GM12878 (cell line): ENCODE measurements around the gene GALNT18. TPM values are rescaled to one million over a fixed set of nuclear protein-coding genes. Genes with fewer than 3 reads are reported as not detected.

Experiments used
- ATAC-seq: fragments of 200-7000 bp; cut with Tn5 transposase; 3 replicates; pipeline ENCODE4 v1.9.1; 2020; ENCODE audit warnings: mild to moderate bottlenecking, moderate library complexity
- BruUV-seq: library from RNA; stranded (reverse); fragments of 400-500 nt; replicated peaks from 2 replicates; lab custom pipeline; 2021; lab: Mats Ljungman, UMichigan
- CTCF ChIA-PET: fragments of 300-600 bp; sonication (Branson Sonifier 250); formaldehyde crosslinking; extraction: SDS; loops from one replicate; lab custom pipeline; 2021; ENCODE audit warnings: inconsistent platforms; lab: Yijun Ruan, JAX
- POLR2A ChIA-PET: fragments of 350-600 bp; formaldehyde crosslinking; extraction: SDS; loops from one replicate; lab custom pipeline; 2021; ENCODE audit warnings: inconsistent platforms; lab: Charles Lee
- RAD21 ChIA-PET: fragments of 300-600 bp; sonication (Branson Sonifier 250); formaldehyde crosslinking; loops from one replicate; lab custom pipeline; 2023; ENCODE audit warnings: antibody characterized with exemption; ENCODE audit not compliant: unreplicated experiment; lab: Charles Lee
- SMC1A ChIA-PET: fragments of 300-600 bp; sonication (Branson Sonifier 250); formaldehyde crosslinking; loops from one replicate; lab custom pipeline; 2023; ENCODE audit not compliant: unreplicated experiment, uncharacterized antibody; lab: Charles Lee
- DNase-seq: peaks from one replicate; pipeline ENCODE4 v3.0.0-alpha.2; 2011; ENCODE audit warnings: low read depth, low spot score
- FAIRE-seq: peaks from 3 replicates; lab custom pipeline; 2011; peaks lifted over from hg19 to GRCh38; lab: Jason Lieb, UNC
- H2AFZ ChIP-seq: 2 replicates; pipeline ENCODE4 v1.6.0; 2011; ENCODE audit warnings: low read depth, low read length, control low read depth; ENCODE audit not compliant: control insufficient read depth
- H3K27ac ChIP-seq: 2 replicates; pipeline ENCODE4 v1.5.1; 2011; ENCODE audit warnings: control low read depth; ENCODE audit not compliant: control insufficient read depth, insufficient read depth
- H3K27me3 ChIP-seq, 2 experiments: replicated peaks in 1 of 2; 2 replicates each; pipeline versions ENCODE4 v1.6.0 to v1.6.1; 2011; ENCODE audit warnings: low read length in 1 of 2; ENCODE audit not compliant: control insufficient read depth in 2 of 2, insufficient read depth in 2 of 2
- H3K36me3 ChIP-seq, 2 experiments: 2 replicates each; pipeline ENCODE4 v1.5.1; 2011; ENCODE audit warnings: low read length in 1 of 2; ENCODE audit not compliant: control insufficient read depth in 2 of 2, insufficient read depth in 2 of 2
- H3K4me1 ChIP-seq: 2 replicates; pipeline ENCODE4 v1.6.1; 2011; ENCODE audit warnings: mild to moderate bottlenecking, low read length, moderate library complexity, mixed read lengths; ENCODE audit not compliant: control insufficient read depth, insufficient read depth
- H3K4me2 ChIP-seq: 2 replicates; pipeline ENCODE4 v1.6.0; 2011; ENCODE audit warnings: control low read depth; ENCODE audit not compliant: control insufficient read depth, insufficient read depth
- H3K4me3 ChIP-seq: fragments of 200-600 bp; sonication (generic); 2 replicates; pipeline ENCODE4 v1.5.1; 2016
- H3K79me2 ChIP-seq: 2 replicates; pipeline ENCODE4 v1.6.0; 2011; ENCODE audit warnings: low read length; ENCODE audit not compliant: control insufficient read depth, insufficient read depth
- H3K9ac ChIP-seq: 2 replicates; pipeline ENCODE4 v1.8.0; 2011; ENCODE audit warnings: low read length, control low read depth, mixed read lengths; ENCODE audit not compliant: control insufficient read depth, insufficient read depth
- H3K9me3 ChIP-seq: replicated peaks from 3 replicates; pipeline ENCODE4 v1.5.1; 2011; ENCODE audit warnings: mild to moderate bottlenecking, low read length; ENCODE audit not compliant: control insufficient read depth, insufficient read depth
- H4K20me1 ChIP-seq: 2 replicates; pipeline ENCODE4 v1.6.0; 2011; ENCODE audit not compliant: control insufficient read depth, insufficient read depth
- CEBPZ ChIP-seq: fragments of 150-350 bp; IDR thresholded peaks from 2 replicates; pipeline ENCODE4 v1.6.1; 2016; ENCODE audit warnings: low read depth, low read length
- CHD4 ChIP-seq: fragments of 200-600 bp; sonication (generic); IDR thresholded peaks from 2 replicates; pipeline ENCODE4 v1.6.1; 2016; ENCODE audit warnings: mild to moderate bottlenecking
- CUX1 ChIP-seq: IDR thresholded peaks from 2 replicates; pipeline ENCODE4 v1.6.1; 2012; ENCODE audit warnings: improper control_type of control experiment, low read depth, low read length; ENCODE audit not compliant: insufficient replicate concordance
- PML ChIP-seq: IDR thresholded peaks from 2 replicates; pipeline ENCODE4 v1.6.1; 2012; ENCODE audit warnings: low read length, inconsistent platforms
- POLR2AphosphoS2 ChIP-seq: IDR thresholded peaks from 2 replicates; pipeline ENCODE4 v1.6.1; 2011; ENCODE audit warnings: low read depth, mild to moderate bottlenecking, low read length, improper control_type of control experiment, moderate library complexity
- SIN3A ChIP-seq: IDR thresholded peaks from 2 replicates; pipeline ENCODE4 v1.6.1; 2012; ENCODE audit warnings: low read depth, low read length, improper control_type of control experiment
- SPI1 ChIP-seq: IDR thresholded peaks from 2 replicates; pipeline ENCODE4 v1.6.1; 2011; ENCODE audit warnings: low read depth, mild to moderate bottlenecking, low read length, moderate library complexity, borderline replicate concordance; ENCODE audit not compliant: insufficient read depth
- SREBF2 ChIP-seq: IDR thresholded peaks from 2 replicates; pipeline ENCODE4 v1.6.1; 2012; ENCODE audit warnings: mild to moderate bottlenecking, low read length
- YY1 ChIP-seq: IDR thresholded peaks from 2 replicates; pipeline ENCODE4 v1.6.1; 2011; ENCODE audit warnings: low read depth, mild to moderate bottlenecking, low read length
- ZBTB33 ChIP-seq: fragments of 450-650 bp; IDR thresholded peaks from 2 replicates; pipeline ENCODE4 v1.6.1; 2017; ENCODE audit warnings: mild to moderate bottlenecking
- WGBS: methylation state at CpG from one replicate; pipeline ENCODE4 v1.1.6; 2016; ENCODE audit warnings: low lambda C conversion rate; ENCODE audit not compliant: insufficient replicate concordance, insufficient coverage; ENCODE audit errors: missing lambda C conversion rate; 5-methylcytosine and 5-hydroxymethylcytosine counted together
- in situ Hi-C: fragments of 300-500 bp; cut with MboI; formaldehyde crosslinking; loops from 9 replicates; pipeline ENCODE4 v1.14.3; 2018; ENCODE audit warnings: mixed read lengths
- intact Hi-C: fragments of 100-400 bp; cut with micrococcal nuclease; formaldehyde crosslinking; loops from one replicate; pipeline ENCODE4 v1.14.2; 2022; ENCODE audit not compliant: unreplicated experiment
- polyA plus RNA-seq, 11 experiments: library from polyadenylated mRNA; depleted of rRNA in 4 of 11; unstranded in 6 of 11; stranded (reverse) in 5 of 11; fragments of >200 nt; fragmentation: Nextera tagmentation in 4 of 11; fragmentation: Illumina TruSeq in 1 of 11; extraction: Ambion mirVana in 4 of 11; extraction: Trizol in 1 of 11; gene quantifications; 1 replicate in 1 of 11; 2 replicates in 10 of 11; pipeline versions ENCODE4 v1.2.1 to v1.2.3, GENCODE V29; 2011 to 2016; ENCODE audit warnings: inconsistent platforms in 2 of 11, missing spikeins in 2 of 11, low read depth in 1 of 11
- total RNA-seq, 4 experiments: library from RNA; depleted of rRNA in 3 of 4; stranded (reverse); fragments of >200 nt in 3 of 4; fragmentation: Illumina TruSeq in 1 of 4; extraction: Trizol in 1 of 4; gene quantifications; 2 replicates each; pipeline versions ENCODE4 v1.2.1 to v1.2.3, GENCODE V29; 2013 to 2021

The GALNT18 gene
- total and polyA plus RNA-seq, 10 of the 15 experiments (the other 5 are each of a cell fraction or from before 2014, with no cell fraction given): 1.2 to 14.2 (median 6.3) TPM

DNA sequence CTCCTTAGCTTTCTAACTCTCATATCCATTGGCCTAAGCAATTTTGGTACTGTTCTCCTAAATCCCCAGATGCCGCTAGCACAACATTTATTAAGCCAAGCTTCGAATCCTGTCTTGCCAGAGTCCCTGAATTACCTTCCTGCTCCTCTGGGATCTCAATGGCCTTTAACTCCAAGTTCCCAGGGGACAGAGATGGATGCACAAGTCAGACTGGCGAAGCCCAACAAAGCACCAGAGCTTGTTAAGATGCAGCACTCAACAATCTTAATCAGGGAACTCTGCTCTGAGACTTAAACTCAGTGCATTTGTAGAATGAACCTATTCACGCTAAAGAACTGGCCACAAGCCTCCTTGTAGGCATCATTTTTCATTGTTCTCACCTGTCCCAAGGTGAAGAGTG, 9.4 kb downstream of the GALNT18 start:
- Histone ChIP-seq H3K27ac (no peak overlapping the region), H3K9ac (no peak overlapping the region), H3K4me2 (no peak overlapping the region), H4K20me1 (no peaks in the 10 kb centered on the region; the same call in 1 of the 2 replicates), H3K4me3 (no peak overlapping the region), H3K79me2 (peaks cover 37% of the 10 kb centered on the region), H3K27me3 (no peaks in the 10 kb centered on the region), H3K9me3 (no peaks in the 10 kb centered on the region), H3K4me1 (peaks cover 3% of the 10 kb centered on the region; the same call in 1 of the 2 replicates), H3K36me3 (no peaks in the 10 kb centered on the region; a peak in 1 of 4 replicates), H2AFZ (no peak overlapping the region)
- ChIA-PET RAD21 (no interaction called here), CTCF (interaction anchor here (0.7 kb wide), 1 partner anchor 673 kb away, joined by 4 read pairs; no protein-coding TSS in a partner anchor), SMC1A (interaction anchor here (0.8 to 1.3 kb wide), 2 partner anchors 10 to 178 kb away, joined by 3 read pairs; no protein-coding TSS in a partner anchor), POLR2A (interaction anchor here (1.0 kb wide), 1 partner anchor 10 kb away, joined by 4 read pairs; no protein-coding TSS in a partner anchor)
- ATAC-seq (no peak), FAIRE-seq (no peak), DNase-seq (no peak)
- 13% methylated on average over 4 of the region's 4 CpGs for WGBS
- intact Hi-C loops (no loop called here), in situ Hi-C loops (no loop called here)
- no TSS peak for BruUV-seq
- TF ChIP-seq CEBPZ: no peak
- no peak for TF ChIP-seq ZBTB33
- TF ChIP-seq SPI1: no peak
- no peak for TF ChIP-seq POLR2AphosphoS2
- no peak for TF ChIP-seq CUX1
- TF ChIP-seq CHD4: no peak
- TF ChIP-seq YY1: no peak
- no peak for TF ChIP-seq SREBF2
- no peak for TF ChIP-seq SIN3A
- no peak for TF ChIP-seq PML
